Tibial nerve (tissue), 4 donors: ENCODE data around the gene ASTN1. TPM values are rescaled to one million over a fixed set of nuclear protein-coding genes. Genes with fewer than 3 reads are reported as not detected.

Experiments used
- DNase-seq, 2 donors: peaks; one replicate each; pipeline ENCODE4 v3.0.0-alpha.2; 2019; ENCODE audit warnings: low spot score in 2 of 2
- H3K27ac ChIP-seq, 4 donors: fragments of 200-600 bp; sonication (generic) in 3 of 4; one replicate each; pipeline ENCODE4 v1.5.1; 2017 to 2019; ENCODE audit warnings: mild to moderate bottlenecking in 1 of 4
- H3K27me3 ChIP-seq, 2 donors: fragments of 200-600 bp; sonication (generic) in 1 of 2; one replicate each; pipeline versions ENCODE4 v1.5.1 to v1.6.0; 2017 to 2019
- H3K36me3 ChIP-seq, 3 donors: fragments of 200-600 bp; sonication (generic); one replicate each; pipeline ENCODE4 v1.5.1; 2018 to 2019
- H3K4me1 ChIP-seq, 4 donors: fragments of 200-600 bp; sonication (generic) in 3 of 4; one replicate each; pipeline ENCODE4 v1.5.1; 2017 to 2019
- H3K4me3 ChIP-seq, 4 donors: fragments of 200-600 bp; sonication (generic) in 3 of 4; one replicate each; pipeline ENCODE4 v1.5.1; 2017 to 2019; ENCODE audit warnings: mild to moderate bottlenecking in 1 of 4, moderate library complexity in 1 of 4
- H3K9me3 ChIP-seq, 4 donors: fragments of 200-600 bp; sonication (generic) in 3 of 4; one replicate each; pipeline ENCODE4 v1.5.1; 2017 to 2019
- EP300 ChIP-seq, 2 donors: sonication (generic); formaldehyde crosslinking; IDR thresholded peaks; one replicate each; pipeline ENCODE4 v1.6.1; 2017; ENCODE audit warnings: antibody characterized with exemption in 2 of 2, mild to moderate bottlenecking in 1 of 2
- POLR2A ChIP-seq, 2 donors: fragments of 450-650 bp; IDR thresholded peaks; one replicate each; pipeline ENCODE4 v1.6.1; 2017; ENCODE audit warnings: antibody characterized with exemption in 2 of 2, mild to moderate bottlenecking in 2 of 2, moderate library complexity in 2 of 2
- WGBS, 2 donors: methylation state at CpG; one replicate each; pipeline ENCODE4 v1.1.5; 2018; 5-methylcytosine and 5-hydroxymethylcytosine counted together
- total RNA-seq, 4 donors: library from RNA; depleted of rRNA; stranded (reverse); fragments of >200 nt; gene quantifications; one replicate each; pipeline ENCODE4 v1.1.0, GENCODE V29; 2016
- TF ChIP-seq, protein P1 (sequence below), 5 experiments: fragments of 200-600 bp in 3 of 5; fragments of 450-650 bp in 2 of 5; sonication (generic) in 3 of 5; IDR thresholded peaks; one replicate each; pipeline ENCODE4 v1.5.1; 2016 to 2019; ENCODE audit warnings: antibody characterized with exemption in 5 of 5, mild to moderate bottlenecking in 3 of 5, moderate library complexity in 2 of 5

The ASTN1 gene
- total RNA-seq, 4 donors from 2014 or later = 0.30 to 0.63 TPM; not detected in 2

DNA sequence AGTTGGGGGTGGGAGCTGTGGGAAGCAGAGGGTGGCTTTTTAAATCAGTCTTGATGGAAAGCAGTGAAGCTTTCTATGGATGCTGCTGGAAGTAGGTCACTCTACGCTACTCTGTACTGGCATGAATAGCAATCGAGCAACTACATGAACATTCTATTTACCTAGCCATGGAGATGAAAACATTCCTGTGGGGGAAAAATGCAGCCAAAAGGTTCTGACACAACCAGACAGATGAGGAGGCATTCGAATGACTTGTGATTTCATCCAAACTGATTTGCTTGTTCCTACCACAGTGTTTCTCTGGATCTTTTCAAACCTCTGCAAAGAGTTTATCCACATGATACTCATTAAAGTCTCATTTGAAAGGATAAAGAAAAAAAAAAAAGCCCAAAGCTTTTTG is 95.0 kb downstream of the ASTN1 start:
- TF ChIP-seq, protein P1, sequence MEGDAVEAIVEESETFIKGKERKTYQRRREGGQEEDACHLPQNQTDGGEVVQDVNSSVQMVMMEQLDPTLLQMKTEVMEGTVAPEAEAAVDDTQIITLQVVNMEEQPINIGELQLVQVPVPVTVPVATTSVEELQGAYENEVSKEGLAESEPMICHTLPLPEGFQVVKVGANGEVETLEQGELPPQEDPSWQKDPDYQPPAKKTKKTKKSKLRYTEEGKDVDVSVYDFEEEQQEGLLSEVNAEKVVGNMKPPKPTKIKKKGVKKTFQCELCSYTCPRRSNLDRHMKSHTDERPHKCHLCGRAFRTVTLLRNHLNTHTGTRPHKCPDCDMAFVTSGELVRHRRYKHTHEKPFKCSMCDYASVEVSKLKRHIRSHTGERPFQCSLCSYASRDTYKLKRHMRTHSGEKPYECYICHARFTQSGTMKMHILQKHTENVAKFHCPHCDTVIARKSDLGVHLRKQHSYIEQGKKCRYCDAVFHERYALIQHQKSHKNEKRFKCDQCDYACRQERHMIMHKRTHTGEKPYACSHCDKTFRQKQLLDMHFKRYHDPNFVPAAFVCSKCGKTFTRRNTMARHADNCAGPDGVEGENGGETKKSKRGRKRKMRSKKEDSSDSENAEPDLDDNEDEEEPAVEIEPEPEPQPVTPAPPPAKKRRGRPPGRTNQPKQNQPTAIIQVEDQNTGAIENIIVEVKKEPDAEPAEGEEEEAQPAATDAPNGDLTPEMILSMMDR (IDR thresholded peaks at IDR 0.05) = no peak
- peak in 1 of 2 donors; percentile 12 for TF ChIP-seq EP300 (IDR thresholded peaks at IDR 0.05)
- no peaks in the 10 kb centered on the region for H3K36me3 ChIP-seq
- WGBS, 2 donors = 56 to 61% methylated on average over 3 of the region's 3 CpGs
- H3K27me3 ChIP-seq = no peaks in the 10 kb centered on the region
- H3K4me3 ChIP-seq = no peak overlapping the region
- DNase-seq = peak in 1 of 2 donors; percentile 21
- H3K9me3 ChIP-seq = no peaks in the 10 kb centered on the region
- no peaks in the 10 kb centered on the region for H3K4me1 ChIP-seq
- H3K27ac ChIP-seq = no peak overlapping the region

- Histone ChIP-seq H3K9me3 (no peaks in the 10 kb centered on the region), H3K27ac (no peak overlapping the region), H3K27me3 (no peaks in the 10 kb centered on the region), H3K4me3 (no peak overlapping the region), H3K36me3 (no peaks in the 10 kb centered on the region), H3K4me1 (no peaks in the 10 kb centered on the region)
- DNase-seq = no peak
- TF ChIP-seq POLR2A (IDR thresholded peaks at IDR 0.05) = no peak
- no peak for TF ChIP-seq EP300 (IDR thresholded peaks at IDR 0.05)
- TF ChIP-seq, protein P1 (IDR thresholded peaks at IDR 0.05) = no peak
- 79 to 86% methylated on average over 7 of the region's 7 CpGs for WGBS, 2 donors
Measured at GRCh38 chr1:177067752-177068410, 96.6 kb downstream of the ASTN1 start.

DNA sequence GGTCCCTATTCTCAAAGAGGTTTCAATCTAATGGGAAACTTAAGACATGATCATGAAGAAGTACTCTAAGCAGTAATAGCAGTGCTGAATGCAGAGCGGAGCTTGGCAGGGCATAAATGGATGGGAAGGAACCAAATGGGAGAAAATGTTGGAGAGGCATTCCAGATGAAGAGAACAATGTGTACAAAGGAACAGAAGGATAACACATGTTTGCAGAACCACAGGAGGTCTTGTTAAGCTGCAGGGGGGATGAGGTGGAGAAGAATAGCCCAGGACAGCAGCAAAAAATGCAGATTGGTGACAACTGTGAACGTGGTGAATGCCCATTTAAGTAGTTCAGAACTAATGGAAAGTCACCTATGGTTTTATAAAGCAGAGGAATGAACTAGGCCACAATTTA is 99.1 kb downstream of the ASTN1 start:
- no peaks in the 10 kb centered on the region for H3K9me3 ChIP-seq
- no peak overlapping the region for H3K27ac ChIP-seq
- WGBS, 2 donors = 45 to 51% methylated on average over 2 of the region's 2 CpGs
- H3K27me3 ChIP-seq = no peaks in the 10 kb centered on the region
- DNase-seq = no peak
- TF ChIP-seq EP300 (IDR thresholded peaks at IDR 0.05) (no peak), POLR2A (IDR thresholded peaks at IDR 0.05) (no peak)
- TF ChIP-seq, protein P1 (IDR thresholded peaks at IDR 0.05) = no peak
- no peaks in the 10 kb centered on the region for H3K4me1 ChIP-seq
- no peak overlapping the region for H3K4me3 ChIP-seq
- H3K36me3 ChIP-seq = no peaks in the 10 kb centered on the region

DNA sequence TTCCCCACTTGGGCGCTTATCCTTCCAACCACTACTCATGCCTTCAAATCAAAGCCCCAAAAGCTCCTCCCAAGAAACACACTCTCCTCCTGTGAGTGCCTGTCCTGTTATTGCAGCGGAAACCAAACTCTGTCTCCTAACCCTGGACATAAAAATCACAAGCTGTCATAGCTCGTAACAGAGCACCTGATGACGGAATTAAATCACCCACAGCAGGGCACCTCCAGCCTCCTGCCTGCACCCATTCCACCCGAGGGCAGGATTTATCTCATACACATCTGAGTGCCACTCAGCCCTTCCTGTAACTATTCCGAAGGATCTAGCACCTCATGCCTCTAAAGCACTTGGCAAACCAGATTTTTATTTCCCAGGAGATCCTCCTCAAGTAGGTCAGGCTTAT is 100.9 kb downstream of the ASTN1 start:
- no peaks in the 10 kb centered on the region for H3K36me3 ChIP-seq
- 78 to 89% methylated on average over 6 of the region's 6 CpGs for WGBS, 2 donors
- no peaks in the 10 kb centered on the region for H3K9me3 ChIP-seq
- no peaks in the 10 kb centered on the region for H3K4me1 ChIP-seq
- H3K27me3 ChIP-seq = no peaks in the 10 kb centered on the region
- DNase-seq = no peak
- H3K4me3 ChIP-seq = no peak overlapping the region
- no peak overlapping the region for H3K27ac ChIP-seq
- TF ChIP-seq, protein P1 (IDR thresholded peaks at IDR 0.05) = no peak
- TF ChIP-seq EP300 (IDR thresholded peaks at IDR 0.05) = no peak
- TF ChIP-seq POLR2A (IDR thresholded peaks at IDR 0.05) = no peak

DNA sequence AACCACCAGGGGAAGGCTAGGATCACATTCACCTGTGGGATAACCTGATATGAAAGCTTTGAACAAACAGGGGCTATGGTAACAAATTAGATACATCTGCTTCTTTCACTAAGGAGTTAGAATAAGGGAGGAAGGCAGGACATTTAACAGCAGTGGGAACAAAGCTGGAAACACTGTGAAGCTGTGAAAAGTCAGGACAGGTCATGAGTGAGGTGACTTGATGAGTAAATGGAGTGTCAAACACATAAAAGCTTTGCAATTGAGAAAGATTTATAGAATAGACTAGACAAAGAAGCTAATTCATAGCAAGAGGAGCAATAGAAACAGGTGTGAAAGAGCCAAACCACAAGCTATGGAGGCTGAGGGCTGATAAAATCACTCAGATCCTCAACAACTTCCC is 110.0 kb downstream of the ASTN1 start:
- H3K4me3 ChIP-seq = no peak overlapping the region
- no peaks in the 10 kb centered on the region for H3K27me3 ChIP-seq
- H3K36me3 ChIP-seq = no peaks in the 10 kb centered on the region
- no peak overlapping the region for H3K27ac ChIP-seq
- H3K9me3 ChIP-seq = no peaks in the 10 kb centered on the region
- TF ChIP-seq, protein P1 (IDR thresholded peaks at IDR 0.05) = no peak
- no peak for DNase-seq
- H3K4me1 ChIP-seq = no peaks in the 10 kb centered on the region
